GM12891 (cell line): ENCODE results near the gene STIM1.

Source experiments
- POLR2A ChIP-seq: IDR thresholded peaks from 2 replicates; pipeline ENCODE4 v1.6.1; 2011; ENCODE audit warnings: low read depth, low read length, control low read depth
- POLR2AphosphoS5 ChIP-seq: IDR thresholded peaks from 2 replicates; pipeline ENCODE4 v1.6.1; 2011; ENCODE audit warnings: low read depth, low read length, control low read depth
- POU2F2 ChIP-seq: IDR thresholded peaks from 2 replicates; pipeline ENCODE4 v1.6.1; 2011; ENCODE audit warnings: low read depth, mild to moderate bottlenecking, control low read depth, low read length, moderate library complexity
- TAF1 ChIP-seq: IDR thresholded peaks from 2 replicates; pipeline ENCODE4 v1.6.1; 2011; ENCODE audit warnings: low read depth, low read length, control low read depth

DNA sequence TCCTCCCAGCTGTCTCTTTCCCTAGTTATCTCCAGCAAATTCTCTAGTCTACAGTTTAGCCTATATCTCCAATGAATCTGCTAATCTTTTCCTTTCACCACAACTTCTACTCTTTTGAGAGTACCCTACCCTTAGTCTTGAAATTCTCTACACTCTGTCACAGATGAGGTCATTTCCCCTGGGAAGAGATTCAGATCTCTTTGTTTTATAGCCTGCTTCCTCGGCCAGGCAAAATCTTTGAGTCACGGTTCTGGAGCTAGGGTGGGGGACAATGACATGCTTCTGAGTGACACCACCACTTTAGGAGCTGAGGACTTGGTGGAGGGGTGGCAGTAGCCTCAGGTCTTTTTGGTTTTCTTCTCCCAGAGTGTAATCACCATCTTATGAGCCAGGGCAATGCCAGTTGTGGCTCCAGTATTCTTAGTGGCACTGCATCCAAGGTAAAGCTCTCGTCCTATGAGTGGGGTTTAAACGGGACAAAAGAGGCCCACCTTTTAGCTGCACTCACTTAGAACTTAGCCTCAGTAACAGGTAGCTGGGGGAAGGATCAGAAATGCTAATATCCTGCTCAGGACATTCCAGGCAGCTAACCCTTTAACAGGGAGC lies 140.6 kb downstream of the STIM1 start:
- no peak for TF ChIP-seq POLR2A
- no peak for TF ChIP-seq POLR2AphosphoS5
- TF ChIP-seq POU2F2: no peak
- no peak for TF ChIP-seq TAF1
